Measurements from ENCODE around the gene MARS1.
"Not testable (repeated sequence)": the region's sequence is repeated elsewhere in the genome, so short reads cannot be mapped to it uniquely, and the experiment has no call there.

Gene MARS1

DNA sequence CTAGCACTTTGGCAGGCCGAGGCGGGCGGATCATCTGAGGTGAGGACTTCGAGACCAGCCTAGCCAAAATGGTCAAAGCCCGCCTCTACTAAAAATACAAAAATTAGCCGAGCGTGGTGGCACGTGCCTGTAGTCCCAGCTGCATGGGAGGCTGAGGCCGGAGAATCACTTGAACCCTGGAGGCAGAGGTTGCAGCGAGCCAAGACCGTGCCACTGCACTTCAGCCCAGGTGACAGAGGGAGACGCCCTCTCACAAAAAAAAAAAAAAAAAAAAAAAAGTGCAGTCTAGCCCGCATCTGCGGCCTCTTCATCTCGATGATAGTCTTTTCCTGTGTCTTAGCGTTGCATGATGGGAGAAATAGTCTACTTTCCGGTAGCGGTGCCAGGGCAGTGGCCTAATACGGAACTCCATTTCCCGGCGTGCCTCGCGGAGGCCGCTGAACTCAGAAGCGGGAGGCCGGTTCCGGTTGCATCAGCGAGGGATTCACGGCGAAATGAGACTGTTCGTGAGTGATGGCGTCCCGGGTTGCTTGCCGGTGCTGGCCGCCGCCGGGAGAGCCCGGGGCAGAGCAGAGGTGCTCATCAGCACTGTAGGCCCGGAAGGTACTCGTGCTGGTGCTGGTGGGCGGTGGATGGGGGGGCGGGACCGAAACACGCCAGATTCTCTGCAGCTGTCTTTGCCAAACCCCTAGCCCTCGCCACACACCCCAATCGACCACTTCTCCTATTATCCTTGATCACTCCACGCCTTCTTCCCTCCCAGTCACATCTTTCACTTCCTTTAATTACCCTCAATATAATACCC is at the start of gene MARS1:
TSS of gene MARS1 (plus strand) at position 472 of the 805 bp plus-strand sequence. CDS start at position 495, 23 bp downstream.
- peak; percentile 94 for DNase-seq (ENCODE audit: low spot score)

GRCh38 chr12:57438400-57438799 is 49.5 kb upstream of the MARS1 start:
- DNase-seq (ENCODE audit: low spot score): no peak

DNA sequence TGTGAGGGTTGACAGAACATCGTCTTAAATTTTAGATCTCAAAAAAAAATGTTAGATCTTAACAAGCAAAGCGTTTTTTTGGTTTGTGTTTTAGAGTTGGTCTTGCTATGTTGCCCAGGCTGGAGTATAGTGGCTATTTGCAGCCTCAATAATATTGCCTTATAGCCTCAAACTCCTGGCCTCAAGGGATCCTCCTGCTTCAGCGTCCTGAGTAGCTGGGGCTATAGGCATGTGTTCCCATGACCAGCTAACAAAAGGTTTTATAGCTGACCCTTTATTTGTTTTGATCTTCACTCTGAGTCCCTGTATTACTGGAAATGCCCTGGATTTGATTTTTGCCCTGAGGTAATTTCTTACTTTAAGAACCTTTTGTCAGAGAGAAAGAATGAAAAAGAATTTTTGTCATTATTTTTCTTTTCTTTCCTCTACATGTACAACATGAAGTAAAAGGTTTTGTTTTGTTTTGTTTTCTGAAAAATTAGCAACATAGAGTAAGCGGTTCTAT is 48.1 kb upstream of the MARS1 start:
- DNase-seq (ENCODE audit: low spot score): no peak

DNA sequence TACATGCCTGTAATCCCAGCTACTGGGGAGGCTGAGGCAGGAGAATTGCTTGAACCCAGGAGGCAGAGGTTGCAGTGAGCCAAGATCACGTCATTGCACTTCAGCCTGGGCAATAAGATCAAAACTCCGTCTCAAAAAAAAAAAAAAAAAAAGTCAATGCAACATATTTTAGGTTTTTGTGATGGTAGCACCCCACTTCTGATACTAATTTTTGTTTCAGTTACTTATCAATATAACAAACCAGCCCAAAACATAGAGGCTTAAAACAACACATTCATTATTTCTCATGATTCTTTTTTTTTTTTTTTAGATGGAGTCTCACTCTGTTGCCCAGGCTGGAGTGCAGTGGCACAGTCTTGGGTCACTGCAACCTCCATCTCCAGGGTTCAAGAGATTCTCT is 46.5 kb upstream of the MARS1 start:
- DNase-seq (ENCODE audit: low spot score): not testable (repeated sequence)

DNA sequence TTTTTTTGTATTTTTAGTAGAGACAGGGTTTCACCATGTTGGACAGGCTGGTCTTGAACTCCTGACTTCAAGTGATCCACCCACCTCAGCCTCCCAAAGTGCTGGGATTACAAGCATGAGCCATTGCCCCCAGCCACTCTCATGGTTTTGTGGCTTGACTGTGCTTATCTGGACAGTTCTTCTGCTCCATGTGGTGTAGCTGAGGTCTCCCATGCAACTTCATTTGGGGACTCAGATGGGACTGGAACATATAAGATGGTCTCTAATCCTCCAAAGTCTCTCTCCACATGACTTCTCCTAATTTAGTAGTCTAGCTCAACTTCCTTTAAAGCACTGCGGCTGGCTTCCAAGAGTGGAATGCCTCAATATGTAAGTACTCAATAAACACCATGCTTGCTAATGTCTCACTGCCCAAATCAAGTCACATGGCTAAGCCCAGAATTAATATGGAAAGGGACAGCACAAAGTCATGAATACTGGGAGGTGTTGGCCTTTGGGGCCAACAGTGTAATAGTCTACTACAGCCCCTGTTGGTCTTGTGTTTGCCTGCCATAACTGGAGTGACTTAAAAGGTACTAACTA is 45.9 kb upstream of the MARS1 start:
- DNase-seq (ENCODE audit: low spot score): no peak

GRCh38 chr12:57444337-57444736 is 43.5 kb upstream of the MARS1 start:
- not testable (repeated sequence) for DNase-seq (ENCODE audit: low spot score)

- DNase-seq (ENCODE audit: low spot score): no peak
Measured at GRCh38 chr12:57444744-57445143, 43.1 kb upstream of the MARS1 start.

DNA sequence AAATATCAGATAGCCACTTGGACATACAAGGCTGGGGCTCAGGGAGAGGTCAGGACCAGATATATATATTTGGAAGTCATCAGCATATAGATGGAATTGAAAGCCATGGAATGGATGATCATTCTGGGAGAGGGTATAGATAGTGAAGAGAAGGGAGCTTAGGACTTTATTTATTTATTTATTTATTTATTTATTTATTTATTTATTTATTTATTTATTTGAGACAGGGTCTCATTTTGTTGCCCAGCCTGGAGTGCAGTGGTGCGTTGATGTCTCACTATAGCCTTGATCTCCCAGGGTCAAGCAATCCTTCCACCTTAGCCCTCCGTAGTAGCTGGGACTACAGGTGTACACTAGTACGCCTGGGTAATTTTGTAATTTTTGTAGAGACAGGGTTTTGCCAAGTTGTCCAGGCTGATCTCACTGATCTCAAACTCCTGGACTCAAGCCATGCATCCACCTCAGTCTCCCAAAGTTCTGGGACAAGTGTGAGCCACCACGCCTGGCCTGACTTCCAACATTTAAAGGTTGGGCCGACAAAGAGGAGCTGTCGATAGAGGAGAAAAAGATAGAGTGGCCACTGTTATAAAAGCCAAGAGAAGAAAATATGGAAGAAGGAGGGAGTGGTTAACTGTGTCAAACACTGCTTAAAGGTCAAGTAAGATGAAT is 41.4 kb upstream of the MARS1 start:
- no peak for DNase-seq (ENCODE audit: low spot score)

GRCh38 chr12:57448669-57449068 is 39.2 kb upstream of the MARS1 start:
- no peak for DNase-seq (ENCODE audit: low spot score)

DNA sequence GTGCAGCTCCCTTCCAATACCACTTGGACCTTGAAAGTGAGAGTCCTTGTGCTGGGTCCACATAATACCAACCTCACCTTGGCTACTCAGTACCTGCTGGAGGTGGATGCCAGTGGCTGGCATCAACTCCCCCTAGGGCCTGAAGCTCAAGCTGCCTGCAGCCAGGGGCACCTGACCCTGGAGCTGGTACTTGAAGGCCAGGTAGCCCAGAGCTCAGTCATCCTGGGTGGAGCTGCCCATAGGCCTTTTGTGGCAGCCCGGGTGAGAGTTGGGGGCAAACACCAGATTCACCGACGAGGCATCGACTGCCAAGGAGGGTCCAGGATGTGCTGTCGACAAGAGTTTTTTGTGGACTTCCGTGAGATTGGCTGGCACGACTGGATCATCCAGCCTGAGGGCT is 38.5 kb upstream of the MARS1 start:
- no peak for DNase-seq (ENCODE audit: low spot score)

GRCh38 chr12:57450057-57450456 is 37.8 kb upstream of the MARS1 start:
- DNase-seq (ENCODE audit: low spot score): no peak

- no peak for DNase-seq (ENCODE audit: low spot score)
Measured at GRCh38 chr12:57451233-57451778, 36.6 kb upstream of the MARS1 start.

- no peak for DNase-seq (ENCODE audit: low spot score)
Measured at GRCh38 chr12:57452181-57452936, 35.5 kb upstream of the MARS1 start.

DNA sequence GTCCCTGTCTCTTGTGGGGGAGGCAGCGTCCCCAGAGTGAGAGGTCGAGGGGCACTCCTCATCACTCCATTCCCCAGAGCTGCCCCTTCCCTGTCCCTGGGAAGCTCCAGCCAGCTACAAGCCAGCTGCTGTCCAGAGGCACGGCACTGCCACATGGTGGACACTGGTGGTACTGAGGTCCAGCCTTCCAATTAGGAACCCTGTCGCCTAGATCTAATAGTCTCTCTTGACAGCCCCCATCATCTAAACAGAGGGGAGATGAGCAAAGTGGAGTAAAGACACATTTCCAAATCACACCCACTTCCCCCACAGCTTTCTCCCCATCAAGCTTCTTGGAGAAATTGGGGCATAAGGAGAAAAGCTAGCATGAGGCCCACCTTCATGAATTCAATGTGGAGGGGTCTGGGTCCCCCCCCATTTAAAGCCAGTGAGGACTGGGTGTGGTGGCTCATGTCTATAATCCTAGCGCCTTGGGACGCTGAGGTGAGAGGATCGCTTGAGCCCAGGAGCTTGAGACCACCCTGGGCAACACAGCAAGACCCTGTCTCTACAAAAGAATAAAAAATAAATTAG is 34.8 kb upstream of the MARS1 start:
- no peak for DNase-seq (ENCODE audit: low spot score)

DNA sequence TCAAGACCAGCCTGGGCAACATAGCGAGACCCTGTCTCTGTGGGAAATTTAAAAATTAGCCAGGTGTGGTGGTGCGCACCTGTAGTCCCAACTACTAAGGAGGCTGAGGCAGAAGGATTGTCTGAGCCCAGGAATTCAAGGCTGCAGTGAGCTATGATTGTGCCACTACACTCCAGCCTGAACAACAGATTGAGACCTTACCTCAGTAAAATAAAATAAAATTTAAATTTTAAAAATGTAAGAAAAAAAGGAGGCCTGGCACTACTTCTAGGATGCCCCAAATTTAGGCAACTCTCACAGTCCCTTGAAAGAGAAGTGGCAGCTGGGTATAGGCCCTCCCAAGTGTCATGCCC is 33.7 kb upstream of the MARS1 start:
- no peak for DNase-seq (ENCODE audit: low spot score)

DNA sequence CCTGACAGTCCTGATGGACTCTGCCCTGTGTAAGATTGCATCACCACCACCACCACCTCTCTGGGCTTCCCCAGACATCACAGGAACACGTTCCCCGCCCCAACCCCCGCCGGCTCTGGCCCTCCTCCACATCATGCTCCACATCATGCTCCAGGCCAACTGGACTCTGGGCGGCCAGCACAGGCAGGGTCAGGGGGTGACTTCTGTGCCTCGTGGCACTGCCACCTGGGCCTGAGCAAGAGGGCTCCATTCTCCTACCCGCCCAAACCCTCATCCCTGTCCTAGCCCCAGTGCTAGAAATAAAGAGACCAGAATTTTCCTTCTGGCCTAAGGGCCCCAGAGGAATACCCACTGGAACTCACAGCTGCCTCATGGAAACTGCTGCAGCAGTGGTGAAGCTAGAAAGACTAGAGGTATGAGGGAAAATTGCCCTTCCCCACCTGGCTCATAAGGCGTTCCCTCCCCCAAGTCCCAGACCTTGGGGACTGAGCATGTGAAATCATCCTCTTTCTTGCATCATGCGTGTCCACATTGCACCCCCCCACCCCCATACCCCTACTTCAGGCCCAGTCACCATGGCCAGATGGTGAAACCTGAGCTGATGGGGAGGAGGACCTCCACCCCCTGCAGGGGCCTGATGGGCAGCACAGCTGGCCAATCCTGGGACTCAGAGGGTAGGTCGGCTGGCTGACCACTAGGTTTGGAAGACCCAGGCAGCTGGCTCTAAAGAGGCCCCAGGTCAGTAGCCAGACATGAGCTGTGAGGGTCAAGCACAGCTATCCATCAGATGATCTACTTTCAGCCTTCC is 33.1 kb upstream of the MARS1 start, which contains the start of gene INHBE:
TSS of gene INHBE (plus strand) at position 742 of the 808 bp plus-strand sequence. CDS start 230 bp downstream, outside the sequence.
- DNase-seq (ENCODE audit: low spot score): no peak

DNA sequence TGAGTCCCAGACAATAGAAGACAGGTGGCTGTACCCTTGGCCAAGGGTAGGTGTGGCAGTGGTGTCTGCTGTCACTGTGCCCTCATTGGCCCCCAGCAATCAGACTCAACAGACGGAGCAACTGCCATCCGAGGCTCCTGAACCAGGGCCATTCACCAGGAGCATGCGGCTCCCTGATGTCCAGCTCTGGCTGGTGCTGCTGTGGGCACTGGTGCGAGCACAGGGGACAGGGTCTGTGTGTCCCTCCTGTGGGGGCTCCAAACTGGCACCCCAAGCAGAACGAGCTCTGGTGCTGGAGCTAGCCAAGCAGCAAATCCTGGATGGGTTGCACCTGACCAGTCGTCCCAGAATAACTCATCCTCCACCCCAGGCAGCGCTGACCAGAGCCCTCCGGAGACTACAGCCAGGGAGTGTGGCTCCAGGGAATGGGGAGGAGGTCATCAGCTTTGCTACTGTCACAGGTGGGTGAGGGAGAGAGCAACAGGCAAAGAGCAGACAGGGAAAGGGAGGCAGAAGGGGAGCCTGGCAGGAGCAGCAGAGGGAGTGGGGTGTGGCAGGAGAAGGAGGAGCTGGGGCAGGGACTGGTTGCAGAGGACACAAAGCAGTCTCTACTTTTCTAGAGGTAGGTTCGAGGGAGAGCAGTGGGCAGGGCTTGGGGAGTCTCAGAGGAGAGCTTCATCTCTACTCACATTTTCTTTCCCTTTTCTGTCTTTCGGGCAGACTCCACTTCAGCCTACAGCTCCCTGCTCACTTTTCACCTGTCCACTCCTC is 32.3 kb upstream of the MARS1 start:
- no peak for DNase-seq (ENCODE audit: low spot score)

- peak; percentile 52 for DNase-seq (ENCODE audit: low spot score)
Measured at GRCh38 chr12:57456145-57456700, 31.6 kb upstream of the MARS1 start.

- DNase-seq (ENCODE audit: low spot score): no peak
Measured at GRCh38 chr12:57456737-57457490, 31.0 kb upstream of the MARS1 start.

Measured in CD4-positive, alpha-beta T cell treated with Interleukin-6 at 100 ng/mL for 8 hours (primary cell).